ENCODE data around the gene FGD4. TPM values are rescaled to one million over a fixed set of nuclear protein-coding genes. Genes with fewer than 3 reads are reported as not detected.

The FGD4 gene
- total and polyA plus RNA-seq, 2 donors from 2014 or later: 4.9 to 55.5 TPM

DNA sequence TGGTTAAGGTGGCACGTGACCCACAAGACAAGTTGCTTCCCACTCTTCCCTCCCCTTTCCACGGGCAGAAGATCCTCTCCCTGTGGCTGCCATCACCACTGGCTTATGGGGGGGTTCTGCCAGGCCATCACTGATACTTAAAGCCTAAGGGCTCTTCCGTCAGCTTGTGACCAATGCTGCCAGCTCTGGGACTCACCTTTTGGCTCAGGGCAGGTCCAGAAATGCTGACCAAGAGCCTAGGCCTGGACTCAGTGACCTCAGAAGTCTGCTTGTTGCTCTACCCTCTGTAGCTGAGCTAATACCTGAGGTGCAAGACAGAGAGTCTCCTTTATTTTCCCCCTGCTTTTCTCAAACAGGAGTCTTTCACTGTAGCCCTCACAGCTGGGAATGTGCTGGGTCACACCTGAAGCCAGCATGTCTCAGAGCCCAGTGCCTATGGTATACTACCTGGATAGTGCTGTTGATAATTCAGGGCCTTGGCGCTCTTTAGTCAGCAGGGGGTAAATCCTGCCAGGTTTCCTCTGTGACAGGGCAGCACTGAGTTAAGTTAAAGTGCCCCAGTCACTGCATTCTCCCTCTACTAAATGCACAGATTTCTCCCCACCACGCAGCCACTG, 19.7 kb downstream of the FGD4 start:
- FAIRE-seq: no peak

DNA sequence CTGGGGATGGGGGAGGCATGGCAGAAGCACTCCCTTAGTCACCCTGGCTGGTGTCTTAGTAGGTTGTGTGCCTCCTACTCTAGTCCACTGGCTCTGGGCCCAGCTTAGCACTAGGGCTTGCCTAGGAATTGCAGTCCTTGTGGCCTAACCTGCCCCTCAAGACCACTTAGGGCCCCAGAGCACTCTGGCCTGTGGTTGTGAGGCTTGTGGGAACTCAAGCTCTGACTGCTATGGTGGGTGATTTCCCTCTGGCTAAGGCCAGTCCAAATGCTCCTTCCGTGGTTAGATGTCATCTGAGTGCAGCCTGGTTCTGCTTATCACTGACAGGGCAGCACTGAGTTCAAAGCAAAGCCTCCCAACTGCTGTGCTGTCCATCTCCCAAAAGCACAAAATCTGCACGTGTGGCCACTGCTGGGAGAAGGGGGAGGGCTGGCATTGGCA, 20.2 kb downstream of the FGD4 start:
- FAIRE-seq (no peak), DNase-seq (no peak)
- intact Hi-C loops (cut with DNase I): no loop called here
- no peaks in the 10 kb centered on the region for H3K27me3 ChIP-seq (ENCODE audit: control insufficient read depth, insufficient read depth, low read length)
- H3K4me1 ChIP-seq (ENCODE audit: control insufficient read depth in 2 of 3, insufficient read depth in 2 of 3, low read depth in 1 of 3, low read length in 3 of 3): peaks cover 0 to 21% (median 10%) of the 10 kb centered on the region in 3 donors
- no peaks in the 10 kb centered on the region for H3K9me3 ChIP-seq (ENCODE audit: control insufficient read depth in 2 of 3, insufficient read depth in 1 of 3, low read length in 3 of 3)
- H3K9ac ChIP-seq (ENCODE audit: low read length in 3 of 3): no peak overlapping the region
- TF ChIP-seq, protein P1, sequence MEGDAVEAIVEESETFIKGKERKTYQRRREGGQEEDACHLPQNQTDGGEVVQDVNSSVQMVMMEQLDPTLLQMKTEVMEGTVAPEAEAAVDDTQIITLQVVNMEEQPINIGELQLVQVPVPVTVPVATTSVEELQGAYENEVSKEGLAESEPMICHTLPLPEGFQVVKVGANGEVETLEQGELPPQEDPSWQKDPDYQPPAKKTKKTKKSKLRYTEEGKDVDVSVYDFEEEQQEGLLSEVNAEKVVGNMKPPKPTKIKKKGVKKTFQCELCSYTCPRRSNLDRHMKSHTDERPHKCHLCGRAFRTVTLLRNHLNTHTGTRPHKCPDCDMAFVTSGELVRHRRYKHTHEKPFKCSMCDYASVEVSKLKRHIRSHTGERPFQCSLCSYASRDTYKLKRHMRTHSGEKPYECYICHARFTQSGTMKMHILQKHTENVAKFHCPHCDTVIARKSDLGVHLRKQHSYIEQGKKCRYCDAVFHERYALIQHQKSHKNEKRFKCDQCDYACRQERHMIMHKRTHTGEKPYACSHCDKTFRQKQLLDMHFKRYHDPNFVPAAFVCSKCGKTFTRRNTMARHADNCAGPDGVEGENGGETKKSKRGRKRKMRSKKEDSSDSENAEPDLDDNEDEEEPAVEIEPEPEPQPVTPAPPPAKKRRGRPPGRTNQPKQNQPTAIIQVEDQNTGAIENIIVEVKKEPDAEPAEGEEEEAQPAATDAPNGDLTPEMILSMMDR (IDR thresholded peaks at IDR 0.05; ENCODE audit: borderline replicate concordance, extremely low read depth, insufficient read depth): no peak
- no peak overlapping the region for H3K4me3 ChIP-seq (ENCODE audit: low read length in 3 of 3)
- H3K27ac ChIP-seq (ENCODE audit: low read depth in 2 of 2, low read length in 2 of 2): no peak overlapping the region
- no peaks in the 10 kb centered on the region for H3K36me3 ChIP-seq (ENCODE audit: control insufficient read depth in 2 of 3, insufficient read depth in 3 of 3, low read length in 3 of 3)

More for the DNA sequence above, 19.7 kb downstream of the FGD4 start:
- no peaks in the 10 kb centered on the region for H3K9me3 ChIP-seq (ENCODE audit: control insufficient read depth in 2 of 3, insufficient read depth in 1 of 3, low read length in 3 of 3)
- no peaks in the 10 kb centered on the region for H3K36me3 ChIP-seq (ENCODE audit: control insufficient read depth in 2 of 3, insufficient read depth in 3 of 3, low read length in 3 of 3)
- TF ChIP-seq, protein P1 (IDR thresholded peaks at IDR 0.05; ENCODE audit: borderline replicate concordance, extremely low read depth, insufficient read depth): no peak
- H3K4me3 ChIP-seq (ENCODE audit: low read length in 3 of 3): no peak overlapping the region
- DNase-seq: no peak
- no peaks in the 10 kb centered on the region for H3K27me3 ChIP-seq (ENCODE audit: control insufficient read depth, insufficient read depth, low read length)
- intact Hi-C loops (cut with DNase I): no loop called here
- peaks cover 0 to 21% (median 13%) of the 10 kb centered on the region in 3 donors for H3K4me1 ChIP-seq (ENCODE audit: control insufficient read depth in 2 of 3, insufficient read depth in 2 of 3, low read depth in 1 of 3, low read length in 3 of 3)
- H3K27ac ChIP-seq (ENCODE audit: low read depth in 2 of 2, low read length in 2 of 2): peak overlapping the region in 1 of 2 donors; percentile 3
- H3K9ac ChIP-seq (ENCODE audit: low read length in 3 of 3): no peak overlapping the region

DNA sequence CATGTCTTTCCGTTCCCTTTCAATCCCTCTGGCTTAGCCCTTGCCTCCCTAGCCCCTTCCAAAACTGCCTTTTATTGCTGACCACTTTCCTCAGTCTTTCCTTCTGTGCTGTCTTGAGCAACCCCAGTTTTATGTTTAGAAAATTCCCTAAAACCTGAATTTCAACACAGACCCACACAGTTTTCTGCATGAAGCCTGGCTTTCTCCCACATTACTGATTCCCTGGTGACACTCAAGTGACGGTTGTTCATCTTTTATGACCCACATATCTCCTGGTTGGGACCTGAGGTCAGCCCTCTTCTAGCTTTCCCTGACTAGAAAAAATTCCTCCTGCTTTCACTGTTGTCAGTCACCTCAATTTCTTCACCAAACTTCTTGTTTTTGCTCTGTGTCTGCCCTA, 21.0 kb downstream of the FGD4 start:
- intact Hi-C loops (cut with DNase I): no loop called here
- peaks cover 0 to 21% (median 9%) of the 10 kb centered on the region in 3 donors for H3K4me1 ChIP-seq (ENCODE audit: control insufficient read depth in 2 of 3, insufficient read depth in 2 of 3, low read depth in 1 of 3, low read length in 3 of 3)
- H3K27me3 ChIP-seq (ENCODE audit: control insufficient read depth, insufficient read depth, low read length): no peaks in the 10 kb centered on the region
- TF ChIP-seq, protein P1 (IDR thresholded peaks at IDR 0.05; ENCODE audit: borderline replicate concordance, extremely low read depth, insufficient read depth): no peak
- no peaks in the 10 kb centered on the region for H3K36me3 ChIP-seq (ENCODE audit: control insufficient read depth in 2 of 3, insufficient read depth in 3 of 3, low read length in 3 of 3)
- FAIRE-seq (no peak), DNase-seq (no peak)
- H3K27ac ChIP-seq (ENCODE audit: low read depth in 2 of 2, low read length in 2 of 2): no peak overlapping the region
- no peak overlapping the region for H3K9ac ChIP-seq (ENCODE audit: low read length in 3 of 3)
- no peak overlapping the region for H3K4me3 ChIP-seq (ENCODE audit: low read length in 3 of 3)
- H3K9me3 ChIP-seq (ENCODE audit: control insufficient read depth in 2 of 3, insufficient read depth in 1 of 3, low read length in 3 of 3): no peaks in the 10 kb centered on the region

All from kidney (tissue), 14 donors.